Neural progenitor cell (in vitro differentiated cells): ENCODE measurements around the gene RAC2.

Experiments used
- EZH2 ChIP-seq: fragments of 200-600 bp; sonication (generic); IDR thresholded peaks from 2 replicates; pipeline ENCODE4 v1.6.1; 2017; ENCODE audit warnings: antibody characterized with exemption, mild to moderate bottlenecking, moderate library complexity
- EZH2phosphoT487 ChIP-seq: fragments of 200-600 bp; sonication (generic); IDR thresholded peaks from 2 replicates; pipeline ENCODE4 v1.6.1; 2017; ENCODE audit warnings: antibody characterized with exemption
- TF ChIP-seq, protein P1 (sequence below): fragments of 200-600 bp; sonication (generic); IDR thresholded peaks from 2 replicates; pipeline ENCODE4 v1.5.1; 2017; ENCODE audit warnings: antibody characterized with exemption, mild to moderate bottlenecking

GRCh38 chr22:37287550-37287951, 43.5 kb upstream of the RAC2 start:
- TF ChIP-seq EZH2phosphoT487 (no peak), EZH2 (no peak)
- TF ChIP-seq, protein P1, sequence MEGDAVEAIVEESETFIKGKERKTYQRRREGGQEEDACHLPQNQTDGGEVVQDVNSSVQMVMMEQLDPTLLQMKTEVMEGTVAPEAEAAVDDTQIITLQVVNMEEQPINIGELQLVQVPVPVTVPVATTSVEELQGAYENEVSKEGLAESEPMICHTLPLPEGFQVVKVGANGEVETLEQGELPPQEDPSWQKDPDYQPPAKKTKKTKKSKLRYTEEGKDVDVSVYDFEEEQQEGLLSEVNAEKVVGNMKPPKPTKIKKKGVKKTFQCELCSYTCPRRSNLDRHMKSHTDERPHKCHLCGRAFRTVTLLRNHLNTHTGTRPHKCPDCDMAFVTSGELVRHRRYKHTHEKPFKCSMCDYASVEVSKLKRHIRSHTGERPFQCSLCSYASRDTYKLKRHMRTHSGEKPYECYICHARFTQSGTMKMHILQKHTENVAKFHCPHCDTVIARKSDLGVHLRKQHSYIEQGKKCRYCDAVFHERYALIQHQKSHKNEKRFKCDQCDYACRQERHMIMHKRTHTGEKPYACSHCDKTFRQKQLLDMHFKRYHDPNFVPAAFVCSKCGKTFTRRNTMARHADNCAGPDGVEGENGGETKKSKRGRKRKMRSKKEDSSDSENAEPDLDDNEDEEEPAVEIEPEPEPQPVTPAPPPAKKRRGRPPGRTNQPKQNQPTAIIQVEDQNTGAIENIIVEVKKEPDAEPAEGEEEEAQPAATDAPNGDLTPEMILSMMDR = no peak
